SK-N-MC (cell line): Measurements from ENCODE around the gene MYO1G.

Experiments used
- EZH2 ChIP-seq: fragments of 200-600 bp; sonication (generic); IDR thresholded peaks from one replicate; pipeline ENCODE4 v1.6.1; 2017; ENCODE audit warnings: antibody characterized with exemption
- FOXP2 ChIP-seq: optimal IDR thresholded peaks from 2 replicates; pipeline ENCODE3; 2011; ENCODE audit warnings: mild to moderate bottlenecking, moderate library complexity; ENCODE audit not compliant: insufficient read depth; ENCODE audit errors: extremely low read length, control extremely low read depth
- POLR2AphosphoS5 ChIP-seq: IDR thresholded peaks from 2 replicates; pipeline ENCODE4 v1.6.1; 2012; ENCODE audit warnings: mild to moderate bottlenecking, low read depth, low read length, borderline replicate concordance

DNA sequence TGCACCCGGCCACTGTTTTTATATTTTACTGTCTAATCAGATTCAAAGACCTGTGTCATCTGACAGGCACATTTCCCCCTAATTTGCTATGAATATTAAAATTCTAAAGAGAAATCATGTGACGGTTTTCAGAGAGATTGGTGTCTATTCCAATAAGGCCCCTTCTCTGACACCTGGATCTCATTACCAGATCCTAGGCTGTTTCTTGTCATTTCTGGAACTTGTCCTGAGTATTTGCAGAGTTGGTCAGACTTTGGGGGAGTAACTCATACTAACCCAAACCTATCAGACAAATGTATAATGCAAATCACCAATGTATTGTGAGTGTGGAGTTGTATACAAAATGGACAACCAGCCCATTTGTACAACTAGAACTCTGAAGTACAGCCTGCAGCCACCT, 29.5 kb downstream of the MYO1G start:
- TF ChIP-seq EZH2 (no peak), FOXP2 (no peak), POLR2AphosphoS5 (no peak)
